WTC11 (cell line): ENCODE measurements around the gene ACR.

Experiments used
- CTCF ChIP-seq: fragments of 200-600 bp; IDR thresholded peaks from 2 replicates; pipeline ENCODE4 v1.8.0; 2022; ENCODE audit warnings: antibody characterized with exemption
- E2F1 ChIP-seq: sonication (generic); formaldehyde crosslinking; IDR thresholded peaks from 2 replicates; pipeline ENCODE4 v1.8.0; 2022; ENCODE audit warnings: mild to moderate bottlenecking, missing genetic modification reagents
- FOXK1 ChIP-seq: sonication (generic); formaldehyde crosslinking; IDR thresholded peaks from 2 replicates; pipeline ENCODE4 v1.8.0; 2022; ENCODE audit warnings: mild to moderate bottlenecking, moderate library complexity, missing genetic modification reagents
- NFE2L1 ChIP-seq: sonication (generic); formaldehyde crosslinking; IDR thresholded peaks from 2 replicates; pipeline ENCODE4 v1.8.1; 2023; ENCODE audit warnings: missing genetic modification reagents
- TCF7 ChIP-seq: sonication (generic); formaldehyde crosslinking; IDR thresholded peaks from 2 replicates; pipeline ENCODE4 v1.8.0; 2022; ENCODE audit warnings: mild to moderate bottlenecking, low read depth, missing genetic modification reagents, moderate library complexity
- USF2 ChIP-seq: sonication (generic); formaldehyde crosslinking; IDR thresholded peaks from 2 replicates; pipeline ENCODE4 v1.8.1; 2023; ENCODE audit warnings: mild to moderate bottlenecking, missing genetic modification reagents, moderate library complexity
- ZNF138 ChIP-seq: sonication (generic); formaldehyde crosslinking; conservative IDR thresholded peaks from 2 replicates; pipeline ENCODE4 v1.8.1; 2022; ENCODE audit warnings: mild to moderate bottlenecking, moderate library complexity, missing genetic modification reagents
- ZNF281 ChIP-seq: sonication (generic); formaldehyde crosslinking; IDR thresholded peaks from 2 replicates; pipeline ENCODE4 v1.8.0; 2023; ENCODE audit warnings: mild to moderate bottlenecking, missing genetic modification reagents
- TF ChIP-seq, protein P1 (sequence below): sonication (generic); formaldehyde crosslinking; IDR thresholded peaks from 2 replicates; pipeline ENCODE4 v1.8.1; 2022; ENCODE audit warnings: mild to moderate bottlenecking, missing genetic modification reagents, moderate library complexity, borderline replicate concordance
- TF ChIP-seq, protein P2 (sequence below): sonication (generic); formaldehyde crosslinking; IDR thresholded peaks from 2 replicates; pipeline ENCODE4 v1.8.0; 2022; ENCODE audit warnings: missing genetic modification reagents
- TF ChIP-seq, protein P3 (sequence below): sonication (generic); formaldehyde crosslinking; IDR thresholded peaks from 2 replicates; pipeline ENCODE4 v1.8.0; 2022; ENCODE audit warnings: mild to moderate bottlenecking, missing genetic modification reagents
- TF ChIP-seq, protein P4 (sequence below): fragments of 250-450 bp; sonication (Bioruptor Pico); IDR thresholded peaks from 2 replicates; pipeline ENCODE4 v2.1.2; 2022; ENCODE audit warnings: mild to moderate bottlenecking, moderate library complexity
- TF ChIP-seq, protein P5 (sequence below): sonication (generic); formaldehyde crosslinking; IDR thresholded peaks from 2 replicates; pipeline ENCODE4 v1.8.1; 2023; ENCODE audit warnings: mild to moderate bottlenecking, moderate library complexity, missing genetic modification reagents

DNA sequence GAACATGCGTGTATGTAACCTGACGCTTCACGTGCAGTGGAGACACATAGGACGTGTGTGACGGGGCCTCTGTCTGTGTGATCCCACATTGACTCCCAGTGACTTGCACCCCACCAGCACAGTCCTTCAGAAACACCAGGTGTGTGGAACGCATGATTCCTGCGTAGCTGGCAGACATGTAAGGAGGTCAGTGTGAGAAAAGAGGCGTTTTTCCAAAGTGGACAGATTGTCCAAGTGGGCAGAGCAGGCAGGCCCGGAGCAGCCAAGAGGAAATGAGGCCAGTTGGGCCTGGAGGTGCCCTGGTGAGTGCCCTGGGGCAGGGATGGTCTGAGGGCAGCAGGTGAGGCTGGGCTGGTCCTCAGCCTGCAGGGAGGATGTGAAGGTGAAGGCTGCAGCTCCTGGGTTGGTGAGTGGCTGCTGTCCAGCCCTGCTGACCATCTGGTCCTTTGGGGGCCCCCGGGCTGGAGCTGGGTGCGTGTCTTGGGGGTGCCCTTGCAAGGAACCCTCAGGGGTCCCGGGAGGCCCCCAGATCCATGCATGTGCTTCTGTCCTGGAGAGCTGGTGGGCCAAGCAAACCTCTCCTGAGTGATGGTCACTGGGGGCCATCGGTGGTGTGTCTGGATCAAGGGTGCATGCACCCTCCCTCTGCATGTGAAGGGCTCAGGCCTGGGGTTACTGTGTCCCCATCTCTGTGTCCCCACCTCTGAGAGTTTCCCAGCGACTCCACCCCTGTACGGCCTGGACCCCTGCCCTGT lies 38.8 kb upstream of the ACR start:
- TF ChIP-seq, protein P1, sequence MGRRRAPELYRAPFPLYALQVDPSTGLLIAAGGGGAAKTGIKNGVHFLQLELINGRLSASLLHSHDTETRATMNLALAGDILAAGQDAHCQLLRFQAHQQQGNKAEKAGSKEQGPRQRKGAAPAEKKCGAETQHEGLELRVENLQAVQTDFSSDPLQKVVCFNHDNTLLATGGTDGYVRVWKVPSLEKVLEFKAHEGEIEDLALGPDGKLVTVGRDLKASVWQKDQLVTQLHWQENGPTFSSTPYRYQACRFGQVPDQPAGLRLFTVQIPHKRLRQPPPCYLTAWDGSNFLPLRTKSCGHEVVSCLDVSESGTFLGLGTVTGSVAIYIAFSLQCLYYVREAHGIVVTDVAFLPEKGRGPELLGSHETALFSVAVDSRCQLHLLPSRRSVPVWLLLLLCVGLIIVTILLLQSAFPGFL: no peak
- TF ChIP-seq CTCF (no peak), E2F1 (no peak), NFE2L1 (CRISPR knock-in tag) (no peak), ZNF138 (CRISPR knock-in tag) (no peak), USF2 (CRISPR knock-in tag) (no peak), ZNF281 (CRISPR knock-in tag) (no peak), FOXK1 (CRISPR knock-in tag) (no peak), TCF7 (no peak)
- TF ChIP-seq, protein P2, sequence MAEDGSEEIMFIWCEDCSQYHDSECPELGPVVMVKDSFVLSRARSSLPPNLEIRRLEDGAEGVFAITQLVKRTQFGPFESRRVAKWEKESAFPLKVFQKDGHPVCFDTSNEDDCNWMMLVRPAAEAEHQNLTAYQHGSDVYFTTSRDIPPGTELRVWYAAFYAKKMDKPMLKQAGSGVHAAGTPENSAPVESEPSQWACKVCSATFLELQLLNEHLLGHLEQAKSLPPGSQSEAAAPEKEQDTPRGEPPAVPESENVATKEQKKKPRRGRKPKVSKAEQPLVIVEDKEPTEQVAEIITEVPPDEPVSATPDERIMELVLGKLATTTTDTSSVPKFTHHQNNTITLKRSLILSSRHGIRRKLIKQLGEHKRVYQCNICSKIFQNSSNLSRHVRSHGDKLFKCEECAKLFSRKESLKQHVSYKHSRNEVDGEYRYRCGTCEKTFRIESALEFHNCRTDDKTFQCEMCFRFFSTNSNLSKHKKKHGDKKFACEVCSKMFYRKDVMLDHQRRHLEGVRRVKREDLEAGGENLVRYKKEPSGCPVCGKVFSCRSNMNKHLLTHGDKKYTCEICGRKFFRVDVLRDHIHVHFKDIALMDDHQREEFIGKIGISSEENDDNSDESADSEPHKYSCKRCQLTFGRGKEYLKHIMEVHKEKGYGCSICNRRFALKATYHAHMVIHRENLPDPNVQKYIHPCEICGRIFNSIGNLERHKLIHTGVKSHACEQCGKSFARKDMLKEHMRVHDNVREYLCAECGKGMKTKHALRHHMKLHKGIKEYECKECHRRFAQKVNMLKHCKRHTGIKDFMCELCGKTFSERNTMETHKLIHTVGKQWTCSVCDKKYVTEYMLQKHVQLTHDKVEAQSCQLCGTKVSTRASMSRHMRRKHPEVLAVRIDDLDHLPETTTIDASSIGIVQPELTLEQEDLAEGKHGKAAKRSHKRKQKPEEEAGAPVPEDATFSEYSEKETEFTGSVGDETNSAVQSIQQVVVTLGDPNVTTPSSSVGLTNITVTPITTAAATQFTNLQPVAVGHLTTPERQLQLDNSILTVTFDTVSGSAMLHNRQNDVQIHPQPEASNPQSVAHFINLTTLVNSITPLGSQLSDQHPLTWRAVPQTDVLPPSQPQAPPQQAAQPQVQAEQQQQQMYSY (CRISPR knock-in tag): no peak
- TF ChIP-seq, protein P3, sequence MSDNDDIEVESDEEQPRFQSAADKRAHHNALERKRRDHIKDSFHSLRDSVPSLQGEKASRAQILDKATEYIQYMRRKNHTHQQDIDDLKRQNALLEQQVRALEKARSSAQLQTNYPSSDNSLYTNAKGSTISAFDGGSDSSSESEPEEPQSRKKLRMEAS (CRISPR knock-in tag): no peak
- TF ChIP-seq, protein P4, sequence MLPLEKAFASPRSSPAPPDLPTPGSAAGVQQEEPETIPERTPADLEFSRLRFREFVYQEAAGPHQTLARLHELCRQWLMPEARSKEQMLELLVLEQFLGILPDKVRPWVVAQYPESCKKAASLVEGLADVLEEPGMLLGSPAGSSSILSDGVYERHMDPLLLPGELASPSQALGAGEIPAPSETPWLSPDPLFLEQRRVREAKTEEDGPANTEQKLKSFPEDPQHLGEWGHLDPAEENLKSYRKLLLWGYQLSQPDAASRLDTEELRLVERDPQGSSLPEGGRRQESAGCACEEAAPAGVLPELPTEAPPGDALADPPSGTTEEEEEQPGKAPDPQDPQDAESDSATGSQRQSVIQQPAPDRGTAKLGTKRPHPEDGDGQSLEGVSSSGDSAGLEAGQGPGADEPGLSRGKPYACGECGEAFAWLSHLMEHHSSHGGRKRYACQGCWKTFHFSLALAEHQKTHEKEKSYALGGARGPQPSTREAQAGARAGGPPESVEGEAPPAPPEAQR: no peak
- TF ChIP-seq, protein P5, sequence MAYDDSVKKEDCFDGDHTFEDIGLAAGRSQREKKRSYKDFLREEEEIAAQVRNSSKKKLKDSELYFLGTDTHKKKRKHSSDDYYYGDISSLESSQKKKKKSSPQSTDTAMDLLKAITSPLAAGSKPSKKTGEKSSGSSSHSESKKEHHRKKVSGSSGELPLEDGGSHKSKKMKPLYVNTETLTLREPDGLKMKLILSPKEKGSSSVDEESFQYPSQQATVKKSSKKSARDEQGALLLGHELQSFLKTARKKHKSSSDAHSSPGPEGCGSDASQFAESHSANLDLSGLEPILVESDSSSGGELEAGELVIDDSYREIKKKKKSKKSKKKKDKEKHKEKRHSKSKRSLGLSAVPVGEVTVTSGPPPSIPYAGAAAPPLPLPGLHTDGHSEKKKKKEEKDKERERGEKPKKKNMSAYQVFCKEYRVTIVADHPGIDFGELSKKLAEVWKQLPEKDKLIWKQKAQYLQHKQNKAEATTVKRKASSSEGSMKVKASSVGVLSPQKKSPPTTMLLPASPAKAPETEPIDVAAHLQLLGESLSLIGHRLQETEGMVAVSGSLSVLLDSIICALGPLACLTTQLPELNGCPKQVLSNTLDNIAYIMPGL (CRISPR knock-in tag): no peak
